GM21723 (cell line): Measurements from ENCODE around the gene PRKN.

ENCODE experiments used
- ATAC-seq: cut with Tn5 transposase; IDR thresholded peaks from one replicate; pipeline ENCODE4 v1.9.1; 2021; ENCODE audit warnings: mild to moderate bottlenecking, moderate library complexity; ENCODE audit not compliant: unreplicated experiment

The PRKN gene

DNA sequence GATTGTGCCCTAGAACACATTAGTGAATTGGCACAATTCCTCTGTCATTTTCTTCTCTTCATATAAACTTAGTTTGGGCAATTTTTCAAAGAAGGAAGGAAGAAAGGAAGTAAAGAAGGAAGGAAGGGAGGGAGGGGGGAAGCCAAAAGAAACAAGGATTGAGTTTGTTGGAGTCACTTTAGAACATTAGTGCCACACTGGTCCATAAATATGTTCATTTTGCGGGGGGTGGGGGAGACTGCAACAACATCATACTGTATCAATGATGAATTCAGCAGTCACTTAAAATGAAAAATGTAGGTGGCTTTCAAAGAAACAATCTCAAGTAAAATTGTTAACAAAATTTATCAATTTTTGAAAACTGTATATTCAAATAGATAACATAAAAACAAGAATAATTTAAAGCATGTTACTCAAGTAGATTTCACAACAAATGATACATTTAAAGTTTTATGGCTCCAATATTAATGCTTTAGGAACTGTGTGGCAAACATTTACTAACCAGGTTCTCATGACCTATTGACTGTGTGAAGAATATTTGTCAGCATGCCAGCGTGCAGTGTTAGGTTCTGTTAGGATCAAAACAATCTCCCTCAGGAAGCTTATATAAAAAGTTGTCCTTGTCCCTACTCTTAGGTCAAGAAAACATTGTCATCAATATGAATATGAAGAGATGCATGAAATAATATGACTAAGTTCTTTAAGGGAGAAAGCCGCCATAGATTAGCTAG is 1245.6 kb downstream of the PRKN start:
- no peak for ATAC-seq

DNA sequence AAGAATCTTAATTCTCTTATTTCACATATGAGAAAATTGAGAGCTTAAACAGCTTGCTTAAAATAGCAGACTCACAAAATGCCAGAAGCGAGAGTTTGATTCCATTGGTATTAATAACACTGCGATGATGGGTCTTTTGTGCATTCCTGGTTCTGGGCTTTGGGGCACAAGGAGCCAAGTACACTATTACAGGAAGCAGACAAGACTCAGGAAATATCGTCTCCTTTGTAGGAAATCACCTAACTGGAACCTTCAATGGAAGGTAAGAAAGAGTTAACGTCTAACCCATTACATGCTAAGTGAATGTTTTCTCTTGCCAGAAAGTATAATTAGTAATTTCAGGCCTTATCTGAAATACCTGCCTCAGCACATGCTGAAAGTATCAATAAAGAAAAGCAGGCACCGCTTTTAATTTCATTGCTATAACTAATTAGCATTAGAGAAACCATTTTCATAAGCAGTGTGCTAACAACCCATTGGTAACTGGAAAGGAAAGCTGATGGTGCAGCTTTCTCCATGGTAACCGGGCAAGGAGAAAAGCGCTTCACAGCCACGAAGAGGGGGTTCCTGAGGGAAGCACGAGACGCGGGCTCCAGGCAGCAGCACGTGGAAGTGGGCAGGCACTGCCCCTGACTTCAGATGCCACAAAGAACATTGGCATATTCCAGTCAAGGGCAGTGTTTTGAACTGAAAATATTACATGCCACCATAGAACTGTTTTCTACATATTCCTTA is 1247.0 kb downstream of the PRKN start:
- no peak for ATAC-seq

DNA sequence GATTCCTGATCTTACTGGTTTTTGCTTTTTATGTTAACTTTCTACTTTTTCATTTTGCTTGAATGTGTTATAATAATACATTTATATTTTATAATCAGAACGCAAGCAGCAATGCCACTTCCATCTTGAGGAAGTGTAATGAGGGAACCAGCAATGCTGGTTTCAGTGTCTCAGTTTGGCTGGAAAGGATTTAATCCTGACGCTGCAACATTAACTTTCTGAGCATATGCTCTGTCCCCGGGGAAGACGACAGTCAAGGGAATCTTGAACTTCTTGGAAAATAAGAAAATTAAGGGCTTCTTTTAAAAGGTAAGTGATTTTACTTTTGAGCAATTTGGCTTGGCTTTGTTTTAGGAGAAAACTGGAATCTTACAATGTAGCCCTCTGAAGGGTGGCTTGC is 1248.2 kb downstream of the PRKN start:
- ATAC-seq = no peak

DNA sequence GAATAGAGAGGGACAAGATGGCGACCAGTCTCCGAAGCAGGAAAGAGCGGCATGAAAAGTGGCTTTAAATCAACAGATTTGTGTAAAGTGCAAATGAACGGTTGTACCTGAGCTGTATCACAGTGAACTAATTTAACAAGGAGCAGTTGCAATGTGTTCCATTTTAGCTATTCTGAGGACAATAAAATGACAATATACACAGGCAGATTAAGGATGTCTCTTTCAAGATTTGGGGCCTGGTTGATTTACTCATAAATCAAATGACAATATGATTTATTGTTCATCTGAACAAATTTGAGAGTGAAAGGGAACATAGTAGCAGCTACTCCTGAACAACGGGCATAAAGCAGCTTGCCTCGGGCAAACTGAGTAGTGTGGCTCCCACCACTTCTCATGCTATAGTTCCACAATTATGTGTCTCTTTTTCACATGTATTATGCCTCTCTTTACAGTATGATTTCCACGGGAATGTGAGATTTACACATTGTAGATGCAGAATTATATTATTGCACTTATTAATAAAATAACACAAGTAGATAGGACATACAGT is 1249.6 kb downstream of the PRKN start:
- no peak for ATAC-seq

DNA sequence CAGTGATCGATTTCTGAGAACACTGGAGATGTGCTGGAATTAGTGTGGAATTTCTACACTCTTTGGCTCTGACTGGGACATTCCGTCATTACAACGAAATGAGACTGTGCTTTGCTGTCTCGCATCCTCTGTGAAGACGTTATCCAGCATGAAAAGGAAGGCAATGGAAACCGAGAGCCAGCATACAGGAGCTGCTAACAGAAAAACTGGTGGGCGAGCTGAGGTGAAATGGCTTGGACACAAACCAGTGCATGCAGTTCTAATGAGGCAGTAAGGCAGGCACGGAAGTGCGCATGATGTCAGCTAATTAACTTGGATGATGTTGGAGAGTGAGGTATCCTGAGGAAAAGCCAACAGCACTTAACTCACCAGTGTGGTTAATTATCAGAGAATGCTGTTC is 1250.9 kb downstream of the PRKN start:
- ATAC-seq = no peak

DNA sequence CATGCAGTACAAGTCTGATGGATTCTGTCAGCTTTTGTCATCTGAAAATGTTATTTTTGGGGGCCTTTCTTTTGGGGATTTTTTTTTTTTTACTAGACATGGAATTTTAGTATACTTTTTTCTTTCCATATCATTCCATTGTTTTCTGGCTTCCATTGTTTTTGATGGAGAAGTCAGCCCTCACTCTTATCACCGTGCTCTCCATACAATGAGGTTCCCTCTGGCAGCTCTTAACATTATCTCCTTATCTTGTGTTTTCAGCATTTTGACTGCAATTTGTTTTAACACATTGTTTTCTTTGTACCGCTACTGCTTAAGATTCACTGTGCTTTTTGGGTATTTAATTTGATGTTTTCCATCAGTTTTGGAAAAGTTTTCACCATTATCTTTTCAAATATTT is 1262.2 kb downstream of the PRKN start:
- no peak for ATAC-seq

DNA sequence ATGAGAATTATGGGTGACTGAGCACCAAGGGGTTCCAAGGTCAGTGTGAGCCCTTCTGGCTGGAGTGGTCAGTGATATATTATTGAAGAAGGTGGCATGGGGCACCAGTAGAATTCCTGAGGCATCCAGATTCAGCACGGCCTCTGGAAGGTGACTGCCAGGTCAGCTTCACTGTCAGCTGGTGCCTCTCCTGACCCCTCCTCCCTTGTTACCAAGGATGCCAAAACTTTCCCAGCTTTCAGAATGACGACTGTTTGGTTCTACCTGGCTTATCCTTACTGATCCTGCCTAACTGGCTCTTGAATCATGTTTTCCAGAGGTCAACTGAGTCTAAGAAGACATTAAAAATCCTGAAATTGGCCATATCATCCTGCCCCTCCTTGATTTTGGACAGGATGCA is 1264.5 kb downstream of the PRKN start:
- no peak for ATAC-seq

DNA sequence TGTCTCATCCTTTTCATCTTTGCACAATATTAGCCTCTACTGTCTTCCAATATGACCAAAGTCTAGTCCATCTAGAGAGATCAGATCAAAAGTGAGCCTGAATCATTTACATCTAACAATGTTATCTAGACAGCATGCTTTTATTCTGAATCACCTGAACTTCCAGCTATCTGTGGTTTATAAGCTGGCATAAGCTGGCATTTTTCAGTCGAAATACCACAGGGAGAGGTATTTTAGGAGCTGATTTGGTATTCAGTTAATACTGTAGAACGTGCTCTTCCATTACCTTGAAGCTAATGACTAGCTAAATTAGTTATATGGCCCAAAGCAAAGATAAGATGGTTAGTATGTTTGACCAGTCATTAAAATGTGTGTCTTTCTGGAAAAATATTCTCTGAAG is 1265.4 kb downstream of the PRKN start:
- ATAC-seq = no peak

DNA sequence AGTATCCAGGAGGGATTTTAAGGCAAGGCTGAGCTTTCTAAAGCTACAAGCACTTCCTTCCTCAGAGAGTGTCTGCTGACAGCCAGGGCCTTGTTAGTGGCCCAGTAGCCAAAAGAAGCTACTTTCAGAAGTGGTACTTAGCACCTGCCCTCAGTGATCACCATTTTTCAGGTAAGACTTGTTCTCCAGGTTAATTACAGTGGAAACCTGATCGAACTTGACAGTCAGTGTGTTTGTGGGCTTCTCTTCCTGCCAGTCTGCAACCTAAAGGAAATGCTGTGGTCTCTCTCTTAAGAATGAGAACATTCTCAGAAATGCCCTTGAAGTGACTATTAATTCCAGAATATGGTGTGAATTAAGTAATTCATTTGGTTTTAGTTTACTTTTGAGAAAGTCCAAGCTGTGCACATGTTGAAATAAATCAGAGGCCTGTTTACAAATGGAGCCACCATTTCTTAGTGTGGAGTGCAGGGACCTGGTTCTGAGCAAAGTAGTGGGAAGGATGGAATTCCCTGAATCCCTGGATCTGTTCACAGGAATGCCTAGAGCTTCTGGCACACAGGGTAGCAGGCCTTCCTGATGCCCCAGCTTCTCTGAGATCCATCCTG is 1268.5 kb downstream of the PRKN start:
- no peak for ATAC-seq

DNA sequence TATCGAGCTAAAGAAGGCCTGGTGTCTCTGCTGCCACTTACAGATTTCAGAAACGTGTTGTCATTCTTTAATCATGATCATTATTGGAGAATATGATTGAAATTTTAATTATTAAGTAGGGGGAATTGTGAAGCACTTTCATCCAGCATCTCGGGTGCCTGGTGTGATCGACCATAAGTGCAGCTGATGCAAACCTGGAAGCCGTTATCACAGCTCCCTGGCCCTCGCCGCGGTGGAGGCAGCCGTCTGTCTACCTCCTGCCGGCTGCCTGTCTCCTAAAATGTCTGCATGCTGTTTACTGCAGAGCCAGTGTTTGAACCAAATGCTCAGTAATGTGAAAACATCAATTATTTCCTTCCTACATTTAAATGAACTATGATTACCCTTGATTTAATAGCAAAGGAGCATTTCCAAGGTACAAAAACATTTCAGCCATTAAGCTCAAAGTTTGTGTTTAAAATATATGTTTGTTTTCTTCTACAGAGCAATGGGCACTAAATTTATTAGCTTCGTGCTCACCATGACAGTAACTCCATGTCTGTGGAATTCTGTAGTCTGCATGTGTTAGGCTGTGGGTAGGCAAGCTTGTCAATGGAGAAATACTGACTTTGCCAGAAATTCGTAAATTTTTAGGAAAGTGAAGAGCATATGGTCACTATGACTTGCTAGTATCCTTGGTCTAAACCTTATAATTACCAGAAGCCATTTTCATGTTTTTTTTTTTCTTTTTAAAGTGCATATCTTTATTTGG is 1269.2 kb downstream of the PRKN start:
- no peak for ATAC-seq

DNA sequence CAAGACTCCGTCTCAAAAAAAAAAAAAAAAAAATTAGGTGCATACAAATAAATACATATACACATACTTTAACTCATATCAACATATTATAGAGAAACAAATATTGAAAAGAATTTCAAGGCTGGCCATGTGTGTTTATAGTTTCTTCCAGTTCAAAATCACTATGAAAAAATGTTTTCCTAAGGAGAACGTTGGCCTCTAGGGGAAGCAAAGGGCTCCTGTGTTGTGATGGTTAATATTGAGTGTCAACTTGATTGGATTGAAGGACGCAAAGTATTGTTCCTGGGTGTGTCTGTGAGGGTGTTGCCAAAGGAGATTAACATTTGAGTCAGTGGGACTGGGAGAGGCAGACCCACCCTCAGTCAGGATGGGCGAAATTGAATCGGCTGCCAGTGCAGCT is 1271.7 kb downstream of the PRKN start:
- no peak for ATAC-seq

DNA sequence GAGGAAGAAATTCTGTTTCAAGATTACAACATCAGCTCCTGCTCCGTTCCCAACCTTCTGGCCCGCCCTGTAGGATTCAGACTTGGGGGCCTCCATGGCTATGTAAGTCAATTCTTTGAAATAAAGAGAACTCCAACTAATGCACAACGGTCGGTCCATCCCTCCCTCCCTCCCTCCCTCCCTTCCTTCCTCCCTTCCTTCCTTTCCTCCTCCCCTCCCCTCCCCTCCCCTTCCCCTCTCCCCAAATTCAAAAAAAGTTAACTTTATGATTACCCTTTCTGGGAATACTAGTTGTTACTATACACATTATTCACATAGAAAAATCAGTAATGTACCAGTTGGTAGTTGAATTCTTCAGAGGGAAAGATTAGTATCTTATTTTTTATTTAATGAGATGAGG is 1274.0 kb downstream of the PRKN start:
- no peak for ATAC-seq

DNA sequence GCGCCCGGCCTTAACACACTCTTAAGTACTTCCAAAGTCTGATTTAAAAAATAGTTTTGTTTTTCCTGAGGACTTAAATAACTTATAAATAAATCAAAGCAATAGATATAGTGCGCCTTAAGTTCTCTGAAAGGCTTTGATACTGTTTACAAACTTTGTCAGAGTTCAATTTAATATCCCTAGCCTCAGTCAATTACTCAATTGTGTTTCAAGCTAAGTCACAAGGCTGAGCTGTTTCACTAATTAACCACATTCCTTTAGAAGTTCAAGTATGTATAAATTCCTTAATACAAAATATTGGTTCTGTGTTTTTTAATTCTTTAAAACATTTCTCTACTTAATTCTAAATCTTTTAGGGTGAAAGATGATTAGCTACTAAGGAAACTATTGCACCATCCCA is 1275.3 kb downstream of the PRKN start:
- no peak for ATAC-seq

DNA sequence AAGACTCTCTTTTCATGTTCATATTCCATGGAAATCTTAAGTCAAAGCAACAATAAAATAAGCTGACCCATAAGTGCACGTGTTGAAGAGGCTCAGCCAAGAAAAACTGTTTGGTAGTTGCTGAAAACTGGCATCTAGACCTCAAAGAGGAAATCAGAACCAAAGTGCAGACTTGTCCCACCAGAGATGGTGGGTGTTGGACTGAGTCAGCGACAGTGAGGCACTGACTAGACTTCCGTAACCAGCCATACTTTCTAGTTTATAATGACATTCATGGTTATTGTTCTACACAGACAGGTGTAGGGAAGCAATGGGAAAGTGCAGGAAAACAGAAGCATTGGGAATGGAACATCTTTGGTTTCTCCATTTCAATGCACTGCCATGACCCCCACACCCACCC is 1278.0 kb downstream of the PRKN start:
- no peak for ATAC-seq

DNA sequence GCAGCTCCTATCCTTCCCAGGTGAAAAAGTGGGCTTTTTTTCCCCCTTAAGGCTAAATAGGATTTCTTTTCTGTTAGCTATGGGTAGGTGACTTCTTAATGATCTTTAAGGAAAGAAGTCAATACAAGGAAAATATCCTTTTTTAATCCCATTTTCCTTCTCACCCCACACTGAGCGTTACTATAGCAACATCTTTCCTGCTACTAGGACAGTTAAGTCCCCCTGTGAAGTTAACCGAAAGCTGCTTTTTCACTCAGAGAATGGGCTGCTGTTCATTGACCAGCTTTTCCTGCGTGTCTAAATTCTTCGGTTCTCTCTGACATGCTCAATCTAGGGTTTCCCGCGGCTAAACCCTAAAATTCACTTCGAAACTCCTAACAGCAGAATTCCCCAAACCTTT is 1280.6 kb downstream of the PRKN start:
- no peak for ATAC-seq

DNA sequence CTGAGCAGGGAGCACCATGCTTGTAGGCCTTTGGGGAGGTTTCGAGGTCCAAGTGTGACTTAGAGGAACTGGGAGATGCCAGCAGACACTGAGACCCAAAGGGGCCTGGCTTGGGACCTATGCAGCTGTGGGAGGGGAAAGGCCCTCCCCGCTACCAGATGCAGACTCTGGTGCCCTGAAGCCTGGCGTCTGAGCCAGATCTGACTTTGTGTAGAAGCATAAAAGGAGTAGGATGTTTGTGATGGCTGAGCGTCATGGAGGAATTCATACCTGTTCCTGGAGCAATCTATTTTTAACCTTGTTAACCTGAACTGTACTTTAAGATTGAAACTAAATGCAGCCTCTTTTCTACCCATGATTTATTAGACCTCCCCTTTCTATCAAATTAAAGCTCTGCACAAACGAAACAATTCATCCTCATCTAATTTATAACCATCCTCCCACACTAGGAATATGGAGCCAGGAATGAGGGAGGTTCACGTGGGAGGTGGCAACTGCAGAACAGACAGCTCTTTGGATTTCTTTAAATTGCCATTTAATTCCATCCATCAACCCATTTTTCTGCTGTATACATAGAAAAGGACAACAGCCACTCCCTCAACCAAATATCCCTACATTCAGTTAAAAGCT is 1281.2 kb downstream of the PRKN start:
- ATAC-seq = no peak

DNA sequence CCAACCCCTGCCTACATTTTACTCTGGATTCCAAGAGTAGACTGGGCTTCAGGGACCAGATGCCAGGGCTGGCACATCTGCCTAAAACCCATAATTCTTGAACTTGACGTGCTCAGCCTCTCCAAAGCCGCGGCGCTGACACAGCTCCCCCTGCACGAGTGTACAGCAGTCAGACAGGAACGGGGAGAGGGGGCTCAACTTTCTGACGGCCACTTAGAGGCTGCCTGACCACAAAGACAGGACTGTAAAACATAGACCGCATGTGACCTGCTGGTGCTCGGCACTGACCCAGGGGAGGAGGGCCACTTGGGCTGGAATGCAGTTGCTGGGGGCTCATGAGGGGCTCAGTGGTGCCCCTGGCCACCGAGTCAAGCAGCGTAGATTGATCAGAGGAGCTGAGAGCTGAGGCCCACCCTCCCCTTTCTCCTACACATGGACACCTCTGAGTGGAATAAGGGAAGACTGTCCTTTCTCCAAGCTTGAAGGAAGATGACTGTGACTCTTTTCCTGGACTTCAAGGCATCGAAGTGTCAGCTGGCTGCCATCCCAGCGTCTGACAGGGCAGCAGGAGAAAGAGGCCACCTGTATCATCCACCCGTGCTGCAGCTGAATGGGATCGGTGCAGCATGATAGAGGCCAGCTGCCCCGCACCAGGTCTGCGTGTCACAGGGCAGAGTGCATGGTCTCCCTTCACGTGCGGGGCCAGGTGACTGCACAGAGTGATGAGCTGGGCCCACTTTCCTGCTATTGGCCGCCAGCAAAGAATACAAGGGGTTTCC is 1282.4 kb downstream of the PRKN start:
- ATAC-seq = no peak

DNA sequence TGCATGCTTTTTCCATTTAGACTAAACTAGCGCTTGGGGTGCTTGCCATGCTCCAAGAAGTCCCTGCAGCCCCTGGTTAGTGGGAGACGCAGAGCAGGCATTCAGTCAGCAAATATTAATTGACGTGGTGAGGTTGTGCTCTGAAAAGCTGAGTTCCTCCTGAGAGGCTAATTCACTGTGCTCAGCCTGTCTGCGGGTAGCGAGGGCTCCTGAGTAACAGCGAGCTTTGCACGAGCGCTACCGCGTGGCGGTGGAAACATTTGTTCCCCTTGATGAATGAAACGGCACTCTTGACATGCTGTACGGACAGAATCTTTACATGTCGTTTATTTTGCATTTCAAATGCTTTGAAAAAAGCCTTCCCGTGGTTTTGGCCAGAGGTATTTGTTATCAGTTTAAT is 1283.1 kb downstream of the PRKN start:
- ATAC-seq = no peak

DNA sequence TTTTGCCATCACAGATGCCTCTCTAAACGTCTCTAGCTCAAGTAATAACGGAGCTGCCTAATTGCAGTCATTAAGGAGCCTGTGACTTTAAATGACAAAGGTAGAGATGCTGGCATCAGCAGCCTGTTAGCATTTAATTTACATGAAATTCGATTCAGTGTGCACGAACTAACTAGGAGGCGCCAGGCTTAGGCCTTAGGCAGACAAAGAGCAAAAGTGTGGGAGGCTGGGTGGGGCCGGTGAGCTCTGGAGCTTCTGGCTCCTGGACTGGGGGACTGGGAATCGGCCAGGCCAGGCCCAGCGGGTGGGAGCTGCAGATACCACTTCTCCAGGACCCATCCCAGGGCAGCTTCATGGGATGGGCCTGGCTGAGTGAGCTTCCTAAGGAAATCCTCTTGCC is 1283.7 kb downstream of the PRKN start:
- no peak for ATAC-seq

DNA sequence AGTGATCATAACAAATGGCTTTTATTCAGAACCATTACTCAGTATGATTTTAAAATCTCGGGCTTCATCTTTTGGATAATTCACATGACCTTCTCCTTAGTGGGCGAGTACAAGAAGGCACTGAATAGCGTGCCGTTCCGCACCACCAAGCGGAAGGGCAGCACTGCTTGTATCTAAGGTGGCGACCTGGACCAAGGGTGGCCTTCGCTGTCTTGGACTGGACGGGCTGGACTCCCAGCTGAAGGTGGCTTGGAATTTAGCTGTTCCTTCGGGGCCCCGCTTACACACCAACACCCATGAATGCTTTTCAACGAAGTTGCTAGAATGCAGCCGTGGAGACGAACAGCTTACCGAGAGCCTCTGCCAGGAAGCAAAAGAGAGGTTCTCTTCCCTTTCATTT is 1285.1 kb downstream of the PRKN start:
- ATAC-seq = no peak
